ENCODE measurements around the gene CEP350. TPM values are rescaled to one million over a fixed set of nuclear protein-coding genes. Genes with fewer than 3 reads are reported as not detected.

CEP350 gene
- total and polyA plus RNA-seq, 2 of the 13 experiments (the other 11 are each of a cell fraction or from before 2014, with no cell fraction given), result 7.6 to 35.9 TPM

DNA sequence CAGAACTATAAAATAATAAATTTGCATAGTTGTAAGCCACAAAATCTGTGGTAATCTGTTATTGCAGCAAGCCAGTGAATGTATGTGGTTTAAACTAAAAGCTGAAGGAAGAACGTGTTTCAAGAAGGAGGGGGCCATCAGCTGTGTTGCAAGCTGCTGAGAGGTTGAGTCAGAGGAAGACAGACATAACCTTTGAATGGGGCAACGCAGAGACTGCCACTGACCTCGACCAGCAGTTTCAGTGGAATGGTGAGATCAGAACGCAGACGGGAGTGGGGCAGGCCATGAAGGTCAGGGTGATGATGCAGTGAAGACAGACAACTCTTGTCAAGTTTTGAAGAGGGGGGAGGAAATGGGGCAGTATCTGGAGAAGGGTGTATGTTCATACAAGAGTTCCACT, 176.9 kb downstream of the CEP350 start (continued):
- TF ChIP-seq, protein P1, sequence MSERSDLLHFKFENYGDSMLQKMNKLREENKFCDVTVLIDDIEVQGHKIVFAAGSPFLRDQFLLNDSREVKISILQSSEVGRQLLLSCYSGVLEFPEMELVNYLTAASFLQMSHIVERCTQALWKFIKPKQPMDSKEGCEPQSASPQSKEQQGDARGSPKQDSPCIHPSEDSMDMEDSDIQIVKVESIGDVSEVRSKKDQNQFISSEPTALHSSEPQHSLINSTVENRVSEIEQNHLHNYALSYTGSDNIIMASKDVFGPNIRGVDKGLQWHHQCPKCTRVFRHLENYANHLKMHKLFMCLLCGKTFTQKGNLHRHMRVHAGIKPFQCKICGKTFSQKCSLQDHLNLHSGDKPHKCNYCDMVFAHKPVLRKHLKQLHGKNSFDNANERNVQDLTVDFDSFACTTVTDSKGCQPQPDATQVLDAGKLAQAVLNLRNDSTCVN (CRISPR knock-in tag; IDR thresholded peaks at IDR 0.05; ENCODE audit: borderline replicate concordance), result no peak
- no peak for TF ChIP-seq ZNF235 (CRISPR knock-in tag; IDR thresholded peaks at IDR 0.05; ENCODE audit: borderline replicate concordance)
- no peak for TF ChIP-seq KLF16 (CRISPR knock-in tag; IDR thresholded peaks at IDR 0.05)
- TF ChIP-seq SMC3 (IDR thresholded peaks at IDR 0.05; ENCODE audit: low read length), result no peak
- peak; percentile 25; the same call in 1 of the 2 replicates for TF ChIP-seq NR2C2 (CRISPR knock-in tag; IDR thresholded peaks at IDR 0.05; ENCODE audit: borderline replicate concordance)
- peak; percentile 27; the same call in 1 of the 2 replicates for TF ChIP-seq SALL1 (CRISPR knock-in tag; IDR thresholded peaks at IDR 0.05)
- TF ChIP-seq, protein P2, sequence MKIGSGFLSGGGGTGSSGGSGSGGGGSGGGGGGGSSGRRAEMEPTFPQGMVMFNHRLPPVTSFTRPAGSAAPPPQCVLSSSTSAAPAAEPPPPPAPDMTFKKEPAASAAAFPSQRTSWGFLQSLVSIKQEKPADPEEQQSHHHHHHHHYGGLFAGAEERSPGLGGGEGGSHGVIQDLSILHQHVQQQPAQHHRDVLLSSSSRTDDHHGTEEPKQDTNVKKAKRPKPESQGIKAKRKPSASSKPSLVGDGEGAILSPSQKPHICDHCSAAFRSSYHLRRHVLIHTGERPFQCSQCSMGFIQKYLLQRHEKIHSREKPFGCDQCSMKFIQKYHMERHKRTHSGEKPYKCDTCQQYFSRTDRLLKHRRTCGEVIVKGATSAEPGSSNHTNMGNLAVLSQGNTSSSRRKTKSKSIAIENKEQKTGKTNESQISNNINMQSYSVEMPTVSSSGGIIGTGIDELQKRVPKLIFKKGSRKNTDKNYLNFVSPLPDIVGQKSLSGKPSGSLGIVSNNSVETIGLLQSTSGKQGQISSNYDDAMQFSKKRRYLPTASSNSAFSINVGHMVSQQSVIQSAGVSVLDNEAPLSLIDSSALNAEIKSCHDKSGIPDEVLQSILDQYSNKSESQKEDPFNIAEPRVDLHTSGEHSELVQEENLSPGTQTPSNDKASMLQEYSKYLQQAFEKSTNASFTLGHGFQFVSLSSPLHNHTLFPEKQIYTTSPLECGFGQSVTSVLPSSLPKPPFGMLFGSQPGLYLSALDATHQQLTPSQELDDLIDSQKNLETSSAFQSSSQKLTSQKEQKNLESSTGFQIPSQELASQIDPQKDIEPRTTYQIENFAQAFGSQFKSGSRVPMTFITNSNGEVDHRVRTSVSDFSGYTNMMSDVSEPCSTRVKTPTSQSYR (CRISPR knock-in tag; IDR thresholded peaks at IDR 0.05; ENCODE audit: borderline replicate concordance), result no peak
- TF ChIP-seq ZNF354B (CRISPR knock-in tag; IDR thresholded peaks at IDR 0.05), result no peak
- TF ChIP-seq CEBPB (IDR thresholded peaks at IDR 0.05; ENCODE audit: borderline replicate concordance, low read depth, low read length), result peak; percentile 89
- TF ChIP-seq GATAD2A (CRISPR knock-in tag; IDR thresholded peaks at IDR 0.05), result peak; percentile 65
- no peak for TF ChIP-seq ZNF790 (CRISPR knock-in tag; IDR thresholded peaks at IDR 0.05; ENCODE audit: borderline replicate concordance)
- no peak for TF ChIP-seq ATAD3A (CRISPR knock-in tag; IDR thresholded peaks at IDR 0.05)
- TF ChIP-seq FOSL2 (CRISPR knock-in tag; IDR thresholded peaks at IDR 0.05), result peak; percentile 85
- no peak for TF ChIP-seq ZSCAN25 (CRISPR knock-in tag; IDR thresholded peaks at IDR 0.05)
- 0 out of 2 replicates have a peak, but pooled peaks have one; percentile 18 for TF ChIP-seq ZNF331 (CRISPR knock-in tag; IDR thresholded peaks at IDR 0.05)
- TF ChIP-seq SALL2 (CRISPR knock-in tag; IDR thresholded peaks at IDR 0.05), result no peak
- TF ChIP-seq, protein P3, sequence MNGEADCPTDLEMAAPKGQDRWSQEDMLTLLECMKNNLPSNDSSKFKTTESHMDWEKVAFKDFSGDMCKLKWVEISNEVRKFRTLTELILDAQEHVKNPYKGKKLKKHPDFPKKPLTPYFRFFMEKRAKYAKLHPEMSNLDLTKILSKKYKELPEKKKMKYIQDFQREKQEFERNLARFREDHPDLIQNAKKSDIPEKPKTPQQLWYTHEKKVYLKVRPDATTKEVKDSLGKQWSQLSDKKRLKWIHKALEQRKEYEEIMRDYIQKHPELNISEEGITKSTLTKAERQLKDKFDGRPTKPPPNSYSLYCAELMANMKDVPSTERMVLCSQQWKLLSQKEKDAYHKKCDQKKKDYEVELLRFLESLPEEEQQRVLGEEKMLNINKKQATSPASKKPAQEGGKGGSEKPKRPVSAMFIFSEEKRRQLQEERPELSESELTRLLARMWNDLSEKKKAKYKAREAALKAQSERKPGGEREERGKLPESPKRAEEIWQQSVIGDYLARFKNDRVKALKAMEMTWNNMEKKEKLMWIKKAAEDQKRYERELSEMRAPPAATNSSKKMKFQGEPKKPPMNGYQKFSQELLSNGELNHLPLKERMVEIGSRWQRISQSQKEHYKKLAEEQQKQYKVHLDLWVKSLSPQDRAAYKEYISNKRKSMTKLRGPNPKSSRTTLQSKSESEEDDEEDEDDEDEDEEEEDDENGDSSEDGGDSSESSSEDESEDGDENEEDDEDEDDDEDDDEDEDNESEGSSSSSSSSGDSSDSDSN (CRISPR knock-in tag; IDR thresholded peaks at IDR 0.05), result no peak
- TF ChIP-seq, protein P4, sequence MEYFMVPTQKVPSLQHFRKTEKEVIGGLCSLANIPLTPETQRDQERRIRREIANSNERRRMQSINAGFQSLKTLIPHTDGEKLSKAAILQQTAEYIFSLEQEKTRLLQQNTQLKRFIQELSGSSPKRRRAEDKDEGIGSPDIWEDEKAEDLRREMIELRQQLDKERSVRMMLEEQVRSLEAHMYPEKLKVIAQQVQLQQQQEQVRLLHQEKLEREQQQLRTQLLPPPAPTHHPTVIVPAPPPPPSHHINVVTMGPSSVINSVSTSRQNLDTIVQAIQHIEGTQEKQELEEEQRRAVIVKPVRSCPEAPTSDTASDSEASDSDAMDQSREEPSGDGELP (IDR thresholded peaks at IDR 0.05; ENCODE audit: borderline replicate concordance, low read depth), result peak; percentile 72; the same call in 1 of the 2 replicates
- TF ChIP-seq, protein P5, sequence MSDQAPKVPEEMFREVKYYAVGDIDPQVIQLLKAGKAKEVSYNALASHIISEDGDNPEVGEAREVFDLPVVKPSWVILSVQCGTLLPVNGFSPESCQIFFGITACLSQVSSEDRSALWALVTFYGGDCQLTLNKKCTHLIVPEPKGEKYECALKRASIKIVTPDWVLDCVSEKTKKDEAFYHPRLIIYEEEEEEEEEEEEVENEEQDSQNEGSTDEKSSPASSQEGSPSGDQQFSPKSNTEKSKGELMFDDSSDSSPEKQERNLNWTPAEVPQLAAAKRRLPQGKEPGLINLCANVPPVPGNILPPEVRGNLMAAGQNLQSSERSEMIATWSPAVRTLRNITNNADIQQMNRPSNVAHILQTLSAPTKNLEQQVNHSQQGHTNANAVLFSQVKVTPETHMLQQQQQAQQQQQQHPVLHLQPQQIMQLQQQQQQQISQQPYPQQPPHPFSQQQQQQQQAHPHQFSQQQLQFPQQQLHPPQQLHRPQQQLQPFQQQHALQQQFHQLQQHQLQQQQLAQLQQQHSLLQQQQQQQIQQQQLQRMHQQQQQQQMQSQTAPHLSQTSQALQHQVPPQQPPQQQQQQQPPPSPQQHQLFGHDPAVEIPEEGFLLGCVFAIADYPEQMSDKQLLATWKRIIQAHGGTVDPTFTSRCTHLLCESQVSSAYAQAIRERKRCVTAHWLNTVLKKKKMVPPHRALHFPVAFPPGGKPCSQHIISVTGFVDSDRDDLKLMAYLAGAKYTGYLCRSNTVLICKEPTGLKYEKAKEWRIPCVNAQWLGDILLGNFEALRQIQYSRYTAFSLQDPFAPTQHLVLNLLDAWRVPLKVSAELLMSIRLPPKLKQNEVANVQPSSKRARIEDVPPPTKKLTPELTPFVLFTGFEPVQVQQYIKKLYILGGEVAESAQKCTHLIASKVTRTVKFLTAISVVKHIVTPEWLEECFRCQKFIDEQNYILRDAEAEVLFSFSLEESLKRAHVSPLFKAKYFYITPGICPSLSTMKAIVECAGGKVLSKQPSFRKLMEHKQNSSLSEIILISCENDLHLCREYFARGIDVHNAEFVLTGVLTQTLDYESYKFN (CRISPR knock-in tag; conservative IDR thresholded peaks at IDR 0.05), result 0 out of 2 replicates have a peak, but pooled peaks have one; percentile 17
- TF ChIP-seq NFE2L2 (IDR thresholded peaks at IDR 0.05; ENCODE audit: low read length), result no peak
